Tibial nerve (tissue), 4 donors: ENCODE data around the gene THEM5. TPM values are rescaled to one million over a fixed set of nuclear protein-coding genes. Genes with fewer than 3 reads are reported as not detected.

Experiments used
- DNase-seq, 2 donors: peaks; one replicate each; pipeline ENCODE4 v3.0.0-alpha.2; 2019; ENCODE audit warnings: low spot score in 2 of 2
- H3K27ac ChIP-seq, 4 donors: fragments of 200-600 bp; sonication (generic) in 3 of 4; one replicate each; pipeline ENCODE4 v1.5.1; 2017 to 2019; ENCODE audit warnings: mild to moderate bottlenecking in 1 of 4
- H3K27me3 ChIP-seq, 2 donors: fragments of 200-600 bp; sonication (generic) in 1 of 2; one replicate each; pipeline versions ENCODE4 v1.5.1 to v1.6.0; 2017 to 2019
- H3K36me3 ChIP-seq, 3 donors: fragments of 200-600 bp; sonication (generic); one replicate each; pipeline ENCODE4 v1.5.1; 2018 to 2019
- H3K4me1 ChIP-seq, 4 donors: fragments of 200-600 bp; sonication (generic) in 3 of 4; one replicate each; pipeline ENCODE4 v1.5.1; 2017 to 2019
- H3K4me3 ChIP-seq, 4 donors: fragments of 200-600 bp; sonication (generic) in 3 of 4; one replicate each; pipeline ENCODE4 v1.5.1; 2017 to 2019; ENCODE audit warnings: mild to moderate bottlenecking in 1 of 4, moderate library complexity in 1 of 4
- H3K9me3 ChIP-seq, 4 donors: fragments of 200-600 bp; sonication (generic) in 3 of 4; one replicate each; pipeline ENCODE4 v1.5.1; 2017 to 2019
- CTCF ChIP-seq, 5 experiments: fragments of 200-600 bp in 3 of 5; fragments of 450-650 bp in 2 of 5; sonication (generic) in 3 of 5; IDR thresholded peaks; one replicate each; pipeline ENCODE4 v1.5.1; 2016 to 2019; ENCODE audit warnings: antibody characterized with exemption in 5 of 5, mild to moderate bottlenecking in 3 of 5, moderate library complexity in 2 of 5
- EP300 ChIP-seq, 2 donors: sonication (generic); formaldehyde crosslinking; IDR thresholded peaks; one replicate each; pipeline ENCODE4 v1.6.1; 2017; ENCODE audit warnings: antibody characterized with exemption in 2 of 2, mild to moderate bottlenecking in 1 of 2
- POLR2A ChIP-seq, 2 donors: fragments of 450-650 bp; IDR thresholded peaks; one replicate each; pipeline ENCODE4 v1.6.1; 2017; ENCODE audit warnings: antibody characterized with exemption in 2 of 2, mild to moderate bottlenecking in 2 of 2, moderate library complexity in 2 of 2
- WGBS, 2 donors: methylation state at CpG; one replicate each; pipeline ENCODE4 v1.1.5; 2018; 5-methylcytosine and 5-hydroxymethylcytosine counted together
- total RNA-seq, 4 donors: library from RNA; depleted of rRNA; stranded (reverse); fragments of >200 nt; gene quantifications; one replicate each; pipeline ENCODE4 v1.1.0, GENCODE V29; 2016

The THEM5 gene
- total RNA-seq, 4 donors from 2014 or later: not detected

DNA sequence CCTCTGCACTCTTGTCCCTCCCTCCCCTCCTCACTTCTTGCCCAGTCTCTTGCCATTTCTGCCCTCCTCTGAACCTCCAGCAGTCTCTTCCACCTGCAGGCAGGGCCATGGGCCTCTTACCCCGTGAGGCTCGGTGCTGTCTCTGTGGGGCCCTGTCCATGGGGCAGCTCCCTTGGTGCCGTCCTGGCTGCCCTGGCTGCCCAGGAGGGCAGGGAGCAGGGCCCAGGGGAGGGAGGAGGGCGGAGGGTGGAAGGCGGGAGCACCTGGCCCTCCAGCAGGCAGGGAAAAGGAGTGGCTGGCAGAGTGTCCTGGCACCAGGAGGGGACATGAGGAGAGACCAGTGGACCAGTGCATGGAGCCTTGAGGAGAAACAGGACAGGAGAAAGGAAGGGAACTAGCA lies 21.9 kb downstream of the THEM5 start, which contains the start of gene RORC:
TSS of gene RORC (minus strand) at position 198 of the 400 bp plus-strand sequence. CDS start at position 160, 38 bp downstream.
- Histone ChIP-seq H3K27ac (peak within 1 kb of the TSS in 1 of 4 donors; percentile 43), H3K4me3 (no peak within 1 kb of the TSS), H3K4me1 (peaks cover 0 to 18% (median 0%) of the 10 kb centered on the region in 4 donors), H3K36me3 (no peaks in the 10 kb centered on the region), H3K27me3 (peaks cover 0 to 2% of the 10 kb centered on the region in 2 donors), H3K9me3 (no peaks in the 10 kb centered on the region)
- WGBS, 2 donors: 63% methylated on average over 5 of the region's 5 CpGs
- TF ChIP-seq CTCF (IDR thresholded peaks at IDR 0.05): no peak
- TF ChIP-seq EP300 (IDR thresholded peaks at IDR 0.05): no peak
- no peak for TF ChIP-seq POLR2A (IDR thresholded peaks at IDR 0.05)
- DNase-seq: no peak

DNA sequence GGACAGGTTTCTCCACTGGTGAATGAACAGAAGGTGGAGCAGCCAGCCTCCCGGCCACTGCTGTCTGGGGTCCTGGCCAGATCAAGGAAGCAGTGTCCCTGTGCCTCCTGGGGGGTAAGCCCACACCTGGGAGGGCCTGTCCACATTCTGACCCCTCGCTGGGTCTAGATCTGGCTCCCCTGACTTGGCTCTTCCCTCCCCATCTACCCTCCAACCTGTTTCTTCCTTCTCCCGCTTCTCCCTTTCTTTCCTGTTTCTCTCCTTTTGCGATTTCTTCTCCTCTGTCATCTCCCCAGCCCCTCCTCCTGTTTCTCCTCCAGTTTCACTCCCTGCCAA lies 22.3 kb downstream of the THEM5 start:
- Histone ChIP-seq H3K27me3 (peaks cover 0 to 2% of the 10 kb centered on the region in 2 donors), H3K27ac (peak overlapping the region in 1 of 4 donors; percentile 43), H3K36me3 (no peaks in the 10 kb centered on the region), H3K4me3 (no peak overlapping the region), H3K9me3 (no peaks in the 10 kb centered on the region), H3K4me1 (peaks cover 0 to 18% (median 0%) of the 10 kb centered on the region in 4 donors)
- DNase-seq: no peak
- TF ChIP-seq POLR2A (IDR thresholded peaks at IDR 0.05): no peak
- no peak for TF ChIP-seq CTCF (IDR thresholded peaks at IDR 0.05)
- TF ChIP-seq EP300 (IDR thresholded peaks at IDR 0.05): no peak
- WGBS, 2 donors: 81 to 87% methylated on average over 4 of the region's 4 CpGs

DNA sequence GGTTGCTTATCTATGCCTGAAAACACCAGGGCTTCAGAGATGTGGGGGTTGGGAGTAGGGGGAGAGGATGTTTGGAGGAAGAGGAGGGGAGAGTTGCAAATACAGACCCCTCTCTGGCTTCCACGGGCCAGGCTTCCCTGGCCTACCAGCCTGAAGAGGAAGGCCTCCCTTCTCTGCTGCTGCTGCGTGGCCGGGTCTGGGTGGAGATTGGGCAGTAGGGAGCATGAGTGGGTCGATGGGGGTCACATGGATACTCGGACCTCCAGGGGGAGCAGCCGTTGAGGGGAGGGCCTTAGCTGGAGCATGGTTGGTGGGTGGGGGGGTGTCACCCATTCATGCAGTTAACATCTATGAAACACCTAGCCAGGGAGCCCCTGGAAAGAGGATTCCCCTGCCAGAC lies 23.5 kb downstream of the THEM5 start:
- WGBS, 2 donors: 39 to 52% methylated on average over 6 of the region's 6 CpGs
- Histone ChIP-seq H3K4me3 (no peak overlapping the region), H3K27me3 (no peaks in the 10 kb centered on the region), H3K9me3 (no peaks in the 10 kb centered on the region), H3K36me3 (no peaks in the 10 kb centered on the region), H3K27ac (no peak overlapping the region), H3K4me1 (peaks cover 0 to 18% (median 0%) of the 10 kb centered on the region in 4 donors)
- TF ChIP-seq EP300 (IDR thresholded peaks at IDR 0.05): no peak
- TF ChIP-seq POLR2A (IDR thresholded peaks at IDR 0.05): no peak
- no peak for TF ChIP-seq CTCF (IDR thresholded peaks at IDR 0.05)
- DNase-seq: no peak

GRCh38 chr1:151829352-151830046 lies 24.0 kb downstream of the THEM5 start:
- Histone ChIP-seq H3K36me3 (no peaks in the 10 kb centered on the region), H3K9me3 (no peaks in the 10 kb centered on the region), H3K4me1 (peaks cover 0 to 18% (median 0%) of the 10 kb centered on the region in 4 donors), H3K27ac (no peak overlapping the region), H3K27me3 (no peaks in the 10 kb centered on the region), H3K4me3 (no peak overlapping the region)
- no peak for DNase-seq
- TF ChIP-seq POLR2A (IDR thresholded peaks at IDR 0.05) (no peak), CTCF (IDR thresholded peaks at IDR 0.05) (no peak), EP300 (IDR thresholded peaks at IDR 0.05) (no peak)
- WGBS, 2 donors: 38 to 54% methylated on average over 4 of the region's 4 CpGs

DNA sequence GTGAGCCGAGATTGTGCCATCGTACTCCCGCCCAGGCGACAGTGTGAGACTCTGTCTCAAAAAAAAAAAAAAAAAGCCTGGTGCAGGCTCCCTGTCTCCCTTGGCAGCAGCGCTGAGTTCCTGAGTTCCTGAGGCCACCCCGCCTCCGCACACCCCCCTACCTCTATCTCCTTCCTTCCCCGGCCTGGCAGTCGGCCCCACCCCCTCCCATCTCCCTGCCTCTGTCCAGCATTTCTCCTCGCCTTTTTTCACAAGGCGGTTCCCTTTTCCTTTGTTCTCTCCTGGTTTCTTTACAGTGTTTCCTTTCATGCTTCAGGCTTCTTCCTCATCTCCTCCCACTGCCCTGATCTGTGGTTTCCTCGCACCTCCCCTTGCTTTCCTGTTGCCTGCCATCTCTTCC lies 24.6 kb downstream of the THEM5 start:
- no peak overlapping the region for H3K27ac ChIP-seq
- 3 to 8% methylated on average over 11 to 12 of the region's 12 CpGs for WGBS, 2 donors
- H3K27me3 ChIP-seq: no peaks in the 10 kb centered on the region
- no peak overlapping the region for H3K4me3 ChIP-seq
- H3K36me3 ChIP-seq: no peaks in the 10 kb centered on the region
- H3K4me1 ChIP-seq: peaks cover 0 to 18% (median 0%) of the 10 kb centered on the region in 4 donors
- H3K9me3 ChIP-seq: no peaks in the 10 kb centered on the region
- no peak for DNase-seq
- TF ChIP-seq CTCF (IDR thresholded peaks at IDR 0.05): no peak
- TF ChIP-seq EP300 (IDR thresholded peaks at IDR 0.05): no peak
- TF ChIP-seq POLR2A (IDR thresholded peaks at IDR 0.05): no peak
